HL-60 (cell line): Measurements from ENCODE around the gene CRABP1.

Experiments used
- GABPA ChIP-seq: IDR thresholded peaks from 2 replicates; pipeline ENCODE4 v1.6.1; 2012; ENCODE audit warnings: low read depth
- POLR2AphosphoS5 ChIP-seq: IDR thresholded peaks from 2 replicates; pipeline ENCODE4 v1.6.1; 2012; ENCODE audit warnings: low read depth
- SPI1 ChIP-seq: IDR thresholded peaks from 2 replicates; pipeline ENCODE4 v1.6.1; 2012; ENCODE audit warnings: low read depth, mild to moderate bottlenecking, borderline replicate concordance
- TF ChIP-seq, protein P1 (sequence below): IDR thresholded peaks from one replicate; pipeline ENCODE4 v1.5.1; 2011; ENCODE audit warnings: low read length, control low read depth, inconsistent platforms; ENCODE audit not compliant: insufficient read depth
- TF ChIP-seq, protein P2 (sequence below): IDR thresholded peaks from 2 replicates; pipeline ENCODE4 v1.6.1; 2012; ENCODE audit warnings: low read depth; ENCODE audit not compliant: insufficient replicate concordance

DNA sequence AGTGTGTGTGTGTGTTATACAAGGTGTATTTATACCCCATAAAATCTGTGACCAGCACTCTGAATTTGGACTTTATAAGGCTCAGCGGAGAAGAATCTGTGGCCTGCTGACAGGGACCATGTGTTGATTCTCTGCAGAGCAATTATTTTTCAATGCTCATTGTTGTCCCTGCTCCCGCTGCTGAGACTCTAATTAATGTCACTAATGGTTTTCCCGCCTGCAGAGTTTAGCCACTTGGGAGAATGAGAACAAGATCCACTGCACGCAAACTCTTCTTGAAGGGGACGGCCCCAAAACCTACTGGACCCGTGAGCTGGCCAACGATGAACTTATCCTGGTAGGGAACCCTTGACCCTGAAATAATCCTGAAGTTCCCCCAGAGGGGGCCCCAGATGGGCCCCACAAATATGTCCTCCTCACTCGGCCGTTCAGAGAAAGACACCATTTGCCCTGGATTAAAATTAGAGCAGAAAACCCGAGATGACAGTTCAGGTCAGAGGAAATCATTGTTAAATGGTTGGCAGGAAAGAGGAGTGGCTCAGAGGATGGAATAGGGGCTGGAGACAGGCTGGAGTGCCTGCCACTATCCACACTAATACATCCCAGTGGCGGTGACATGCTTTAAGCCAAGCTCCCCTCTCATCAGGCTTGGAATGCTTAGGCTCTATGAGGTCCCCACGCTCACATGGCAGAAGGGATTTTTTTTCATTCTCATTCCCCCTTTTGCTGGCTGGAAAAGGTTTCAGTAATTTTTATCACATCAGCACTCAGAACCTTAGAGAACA lies 3.3 kb downstream of the CRABP1 start:
- no peak for TF ChIP-seq SPI1
- TF ChIP-seq, protein P1, sequence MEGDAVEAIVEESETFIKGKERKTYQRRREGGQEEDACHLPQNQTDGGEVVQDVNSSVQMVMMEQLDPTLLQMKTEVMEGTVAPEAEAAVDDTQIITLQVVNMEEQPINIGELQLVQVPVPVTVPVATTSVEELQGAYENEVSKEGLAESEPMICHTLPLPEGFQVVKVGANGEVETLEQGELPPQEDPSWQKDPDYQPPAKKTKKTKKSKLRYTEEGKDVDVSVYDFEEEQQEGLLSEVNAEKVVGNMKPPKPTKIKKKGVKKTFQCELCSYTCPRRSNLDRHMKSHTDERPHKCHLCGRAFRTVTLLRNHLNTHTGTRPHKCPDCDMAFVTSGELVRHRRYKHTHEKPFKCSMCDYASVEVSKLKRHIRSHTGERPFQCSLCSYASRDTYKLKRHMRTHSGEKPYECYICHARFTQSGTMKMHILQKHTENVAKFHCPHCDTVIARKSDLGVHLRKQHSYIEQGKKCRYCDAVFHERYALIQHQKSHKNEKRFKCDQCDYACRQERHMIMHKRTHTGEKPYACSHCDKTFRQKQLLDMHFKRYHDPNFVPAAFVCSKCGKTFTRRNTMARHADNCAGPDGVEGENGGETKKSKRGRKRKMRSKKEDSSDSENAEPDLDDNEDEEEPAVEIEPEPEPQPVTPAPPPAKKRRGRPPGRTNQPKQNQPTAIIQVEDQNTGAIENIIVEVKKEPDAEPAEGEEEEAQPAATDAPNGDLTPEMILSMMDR: no peak
- TF ChIP-seq, protein P2, sequence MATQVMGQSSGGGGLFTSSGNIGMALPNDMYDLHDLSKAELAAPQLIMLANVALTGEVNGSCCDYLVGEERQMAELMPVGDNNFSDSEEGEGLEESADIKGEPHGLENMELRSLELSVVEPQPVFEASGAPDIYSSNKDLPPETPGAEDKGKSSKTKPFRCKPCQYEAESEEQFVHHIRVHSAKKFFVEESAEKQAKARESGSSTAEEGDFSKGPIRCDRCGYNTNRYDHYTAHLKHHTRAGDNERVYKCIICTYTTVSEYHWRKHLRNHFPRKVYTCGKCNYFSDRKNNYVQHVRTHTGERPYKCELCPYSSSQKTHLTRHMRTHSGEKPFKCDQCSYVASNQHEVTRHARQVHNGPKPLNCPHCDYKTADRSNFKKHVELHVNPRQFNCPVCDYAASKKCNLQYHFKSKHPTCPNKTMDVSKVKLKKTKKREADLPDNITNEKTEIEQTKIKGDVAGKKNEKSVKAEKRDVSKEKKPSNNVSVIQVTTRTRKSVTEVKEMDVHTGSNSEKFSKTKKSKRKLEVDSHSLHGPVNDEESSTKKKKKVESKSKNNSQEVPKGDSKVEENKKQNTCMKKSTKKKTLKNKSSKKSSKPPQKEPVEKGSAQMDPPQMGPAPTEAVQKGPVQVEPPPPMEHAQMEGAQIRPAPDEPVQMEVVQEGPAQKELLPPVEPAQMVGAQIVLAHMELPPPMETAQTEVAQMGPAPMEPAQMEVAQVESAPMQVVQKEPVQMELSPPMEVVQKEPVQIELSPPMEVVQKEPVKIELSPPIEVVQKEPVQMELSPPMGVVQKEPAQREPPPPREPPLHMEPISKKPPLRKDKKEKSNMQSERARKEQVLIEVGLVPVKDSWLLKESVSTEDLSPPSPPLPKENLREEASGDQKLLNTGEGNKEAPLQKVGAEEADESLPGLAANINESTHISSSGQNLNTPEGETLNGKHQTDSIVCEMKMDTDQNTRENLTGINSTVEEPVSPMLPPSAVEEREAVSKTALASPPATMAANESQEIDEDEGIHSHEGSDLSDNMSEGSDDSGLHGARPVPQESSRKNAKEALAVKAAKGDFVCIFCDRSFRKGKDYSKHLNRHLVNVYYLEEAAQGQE: no peak
- TF ChIP-seq POLR2AphosphoS5: no peak
- no peak for TF ChIP-seq GABPA
